ENCODE results near the gene CMC4. TPM values are rescaled to one million over a fixed set of nuclear protein-coding genes. Genes with fewer than 3 reads are reported as not detected.

CMC4 gene
- total and polyA plus RNA-seq, 9 of the 15 experiments (the other 6 are each of a cell fraction or from before 2014, with no cell fraction given): 3.5 to 16.9 (median 8.2) TPM

- TF ChIP-seq BCLAF1 (IDR thresholded peaks at IDR 0.05; ENCODE audit: borderline replicate concordance in 1 of 2, control insufficient read depth in 1 of 2, low read depth in 2 of 2, low read length in 1 of 2) (no peak), CBX3 (IDR thresholded peaks at IDR 0.05; ENCODE audit: borderline replicate concordance in 1 of 2, low read length in 2 of 2) (peak in 1 of 2 experiments; percentile 39; a peak in 1 of 3 replicates), POLR2G (IDR thresholded peaks at IDR 0.05; ENCODE audit: low read depth, low read length) (no peak), ZNF79 (CRISPR knock-in tag; IDR thresholded peaks at IDR 0.05; ENCODE audit: low read depth) (no peak), TGIF2 (CRISPR knock-in tag; IDR thresholded peaks at IDR 0.05) (no peak), L3MBTL2 (IDR thresholded peaks at IDR 0.05) (no peak), CBFB (CRISPR knock-in tag; IDR thresholded peaks at IDR 0.05) (no peak), ZNF354B (CRISPR knock-in tag; IDR thresholded peaks at IDR 0.05) (no peak), POLR3G (IDR thresholded peaks at IDR 0.05; ENCODE audit: extremely low read depth, insufficient read length, insufficient replicate concordance) (no peak), ZNF280A (IDR thresholded peaks at IDR 0.05; ENCODE audit: low read depth, partially characterized antibody) (no peak), RCOR1 (IDR thresholded peaks at IDR 0.05; ENCODE audit: borderline replicate concordance in 1 of 2, low read depth in 2 of 2, low read length in 2 of 2) (no peak), ELK1 (CRISPR knock-in tag; IDR thresholded peaks at IDR 0.05) (no peak), SUPT5H (IDR thresholded peaks at IDR 0.05) (no peak), ZBTB26 (CRISPR knock-in tag; IDR thresholded peaks at IDR 0.05) (no peak), HNRNPUL1 (IDR thresholded peaks at IDR 0.05; ENCODE audit: low read length) (no peak), CC2D1A (IDR thresholded peaks at IDR 0.05) (0 out of 2 replicates have a peak, but pooled peaks have one; percentile 40), CTCF (IDR thresholded peaks at IDR 0.05 in 2 of 3, conservative IDR thresholded peaks at IDR 0.05 in 1 of 3; ENCODE audit: insufficient read depth in 2 of 3, low read depth in 1 of 3, low read length in 3 of 3) (peak; percentile 60 to 69 (median 64)), PRPF4 (IDR thresholded peaks at IDR 0.05; ENCODE audit: insufficient read depth, low read depth, low read length, poor library complexity, severe bottlenecking) (no peak), WHSC1 (IDR thresholded peaks at IDR 0.05; ENCODE audit: low read length) (no peak)
Observed at GRCh38 chrX:155086202-155086840, 15.4 kb upstream of the CMC4 start (continued).
